ENCODE data around the gene COLEC12.

- no peak for TF ChIP-seq CTCF (conservative IDR thresholded peaks at IDR 0.05)
- TF ChIP-seq EZH2 (IDR thresholded peaks at IDR 0.05; ENCODE audit: low read depth) = no peak
These were observed 178.5 kb downstream of the COLEC12 start for GRCh38 chr18:321865-322467.
